A549 (cell line): ENCODE measurements around the gene AMPD3. TPM values are rescaled to one million over a fixed set of nuclear protein-coding genes. Genes with fewer than 3 reads are reported as not detected.

Source experiments
- ATAC-seq, 2 experiments: fragments of 200-7000 bp in 1 of 2; fragments of >200 bp in 1 of 2; cut with Nextera tagmentation in 1 of 2; cut with Tn5 transposase in 1 of 2; 3 replicates each; pipeline versions ENCODE4 v1.8.0 to v1.9.1; 2018 to 2020; ENCODE audit warnings: mild to moderate bottlenecking in 1 of 2, moderate library complexity in 1 of 2
- CTCF ChIA-PET: fragments of 300-600 bp; sonication (Branson Sonifier 250); formaldehyde crosslinking; extraction: SDS; loops from one replicate; lab custom pipeline; 2021; ENCODE audit warnings: antibody characterized with exemption, inconsistent platforms; lab: Yijun Ruan, JAX
- POLR2A ChIA-PET: fragments of 350-600 bp; formaldehyde crosslinking; extraction: SDS; loops from one replicate; lab custom pipeline; 2021; ENCODE audit warnings: antibody characterized with exemption, inconsistent platforms; lab: Yijun Ruan, JAX
- DNase-seq, 2 experiments: peaks; one replicate each; pipeline versions ENCODE4 v3.0.0 to v3.0.0-alpha.2; 2011 to 2016; ENCODE audit warnings: low read depth in 1 of 2, low spot score in 1 of 2
- FAIRE-seq: peaks from 2 replicates; lab custom pipeline; 2011; peaks lifted over from hg19 to GRCh38; lab: Jason Lieb, UNC
- H3K27ac ChIP-seq, 2 experiments: fragments of >200 bp; sonication (Bioruptor Twin); formaldehyde crosslinking; 3 replicates each; pipeline ENCODE4 v1.5.1; 2016 to 2017
- H3K4me1 ChIP-seq: fragments of >200 bp; sonication (Bioruptor Twin); formaldehyde crosslinking; 3 replicates; pipeline ENCODE4 v1.6.1; 2016
- H3K4me2 ChIP-seq: fragments of >200 bp; sonication (Bioruptor Twin); formaldehyde crosslinking; 3 replicates; pipeline ENCODE4 v1.6.1; 2016
- H3K4me3 ChIP-seq: fragments of >200 bp; sonication (Bioruptor Twin); formaldehyde crosslinking; 3 replicates; pipeline ENCODE4 v1.5.1; 2016
- H3K9me3 ChIP-seq: fragments of >200 bp; sonication (Bioruptor Twin); formaldehyde crosslinking; 3 replicates; pipeline ENCODE4 v1.6.1; 2016
- CBX2 ChIP-seq: fragments of 200-600 bp; sonication (generic); IDR thresholded peaks from 2 replicates; pipeline ENCODE4 v1.6.1; 2016; ENCODE audit warnings: low read depth, mild to moderate bottlenecking, borderline replicate concordance
- CHD2 ChIP-seq: fragments of 150-350 bp; IDR thresholded peaks from 2 replicates; pipeline ENCODE4 v1.6.1; 2014; ENCODE audit warnings: low read length; ENCODE audit not compliant: partially characterized antibody
- CHD4 ChIP-seq: fragments of 200-600 bp; sonication (generic); IDR thresholded peaks from 2 replicates; pipeline ENCODE4 v1.6.1; 2016; ENCODE audit warnings: antibody characterized with exemption, mild to moderate bottlenecking, borderline replicate concordance
- E2F6 ChIP-seq: IDR thresholded peaks from 2 replicates; pipeline ENCODE4 v1.6.1; 2012; ENCODE audit warnings: low read depth, borderline replicate concordance
- HEYL ChIP-seq: fragments of 250-450 bp; sonication (Bioruptor Pico); IDR thresholded peaks from 2 replicates; pipeline ENCODE4 v1.8.0; 2021; ENCODE audit warnings: mild to moderate bottlenecking, moderate library complexity
- HMGXB4 ChIP-seq: fragments of 250-450 bp; sonication (Bioruptor Pico); IDR thresholded peaks from 2 replicates; pipeline ENCODE4 v1.5.0; 2021; ENCODE audit warnings: mild to moderate bottlenecking, moderate library complexity, borderline replicate concordance
- HOXB13 ChIP-seq: fragments of 250-450 bp; sonication (Bioruptor Pico); IDR thresholded peaks from 2 replicates; pipeline ENCODE4 v1.5.0; 2020; ENCODE audit warnings: low read depth, mild to moderate bottlenecking, moderate library complexity
- KDM5A ChIP-seq: fragments of 200-600 bp; sonication (generic); IDR thresholded peaks from 2 replicates; pipeline ENCODE4 v1.6.1; 2016; ENCODE audit warnings: antibody characterized with exemption, mild to moderate bottlenecking
- MAX ChIP-seq: IDR thresholded peaks from 2 replicates; pipeline ENCODE4 v1.6.1; 2012
- NFE2L2 ChIP-seq: fragments of 150-350 bp; conservative IDR thresholded peaks from 2 replicates; pipeline ENCODE4 v1.6.1; 2014; ENCODE audit warnings: low read length
- NPAS2 ChIP-seq: fragments of 250-450 bp; sonication (Bioruptor Pico); IDR thresholded peaks from 2 replicates; pipeline ENCODE4 v1.8.0; 2022; ENCODE audit warnings: mild to moderate bottlenecking, moderate library complexity, borderline replicate concordance
- PHF8 ChIP-seq: fragments of 200-600 bp; sonication (generic); IDR thresholded peaks from 2 replicates; pipeline ENCODE4 v1.6.1; 2016; ENCODE audit warnings: low read depth, mild to moderate bottlenecking, antibody characterized with exemption, moderate library complexity, borderline replicate concordance
- POLR2A ChIP-seq: IDR thresholded peaks from 2 replicates; pipeline ENCODE4 v1.6.1; 2012; ENCODE audit warnings: mild to moderate bottlenecking, low read length
- REST ChIP-seq: fragments of 200-600 bp; sonication (generic); IDR thresholded peaks from 2 replicates; pipeline ENCODE4 v1.6.1; 2016; ENCODE audit warnings: antibody characterized with exemption, mild to moderate bottlenecking, moderate library complexity
- RFX5 ChIP-seq: fragments of 450-650 bp; IDR thresholded peaks from 2 replicates; pipeline ENCODE4 v1.7.1; 2014; ENCODE audit warnings: antibody characterized with exemption, mild to moderate bottlenecking, moderate library complexity
- RNF2 ChIP-seq: fragments of 200-600 bp; sonication (generic); IDR thresholded peaks from 2 replicates; pipeline ENCODE4 v1.6.1; 2016; ENCODE audit warnings: low read depth, mild to moderate bottlenecking, antibody characterized with exemption, moderate library complexity, borderline replicate concordance
- SREBF2 ChIP-seq: fragments of 450-650 bp; IDR thresholded peaks from 2 replicates; pipeline ENCODE4 v1.6.1; 2014; ENCODE audit warnings: mild to moderate bottlenecking, moderate library complexity
- TFCP2L1 ChIP-seq: fragments of 250-450 bp; sonication (Bioruptor Pico); IDR thresholded peaks from 2 replicates; pipeline ENCODE4 v1.5.0; 2021; ENCODE audit warnings: mild to moderate bottlenecking
- ZFP36 ChIP-seq: fragments of 450-650 bp; IDR thresholded peaks from 2 replicates; pipeline ENCODE4 v1.6.1; 2014; ENCODE audit warnings: borderline replicate concordance; ENCODE audit not compliant: partially characterized antibody
- ZSCAN20 ChIP-seq: fragments of 250-450 bp; sonication (Bioruptor Pico); IDR thresholded peaks from 2 replicates; pipeline ENCODE4 v1.8.0; 2022; ENCODE audit warnings: mild to moderate bottlenecking, moderate library complexity
- WGBS: methylation state at CpG from one replicate; pipeline ENCODE4 v1.1.6; 2017; ENCODE audit errors: missing lambda C conversion rate; 5-methylcytosine and 5-hydroxymethylcytosine counted together
- polyA plus RNA-seq, 4 experiments: library from polyadenylated mRNA; depleted of rRNA in 3 of 4; stranded (reverse); fragments of >200 nt; fragmentation: RNase III in 1 of 4; extraction: RNeasy Plus Mini Kit Qiagen cat#74134 plus additional on column Dnase treatment in 1 of 4; gene quantifications; 2 replicates in 3 of 4; 3 replicates in 1 of 4; pipeline ENCODE4 v1.2.3, GENCODE V29; 2011 to 2017

The AMPD3 gene
- polyA plus RNA-seq, 2 of the 4 experiments (the other 2 are of a cell fraction) = 3.1 to 4.7 TPM

GRCh38 chr11:10477690-10478046, 22.6 kb downstream of the AMPD3 start:
- Histone ChIP-seq H3K4me3 (no peak overlapping the region), H3K4me2 (no peak overlapping the region), H3K4me1 (no peaks in the 10 kb centered on the region), H3K27ac (no peak overlapping the region), H3K9me3 (no peaks in the 10 kb centered on the region)
- no peak for ATAC-seq
- no peak for FAIRE-seq
- TF ChIP-seq HEYL (CRISPR knock-in tag) = no peak
- TF ChIP-seq NPAS2 (CRISPR knock-in tag) = no peak
- TF ChIP-seq SREBF2 = no peak
- no peak for TF ChIP-seq TFCP2L1 (CRISPR knock-in tag)
- DNase-seq = no peak
- POLR2A ChIA-PET = no interaction called here
- CTCF ChIA-PET = no interaction called here
- WGBS = 93% methylated on average over 8 of the region's 8 CpGs

GRCh38 chr11:10478066-10478465, 23.0 kb downstream of the AMPD3 start:
- no peak overlapping the region for H3K27ac ChIP-seq
- no peak for FAIRE-seq
- H3K4me1 ChIP-seq = no peaks in the 10 kb centered on the region
- TF ChIP-seq E2F6 = no peak
- TF ChIP-seq NFE2L2 = no peak
- TF ChIP-seq HMGXB4 = no peak
- TF ChIP-seq POLR2A = no peak
- no peak for TF ChIP-seq CBX2
- no peak for TF ChIP-seq HOXB13 (CRISPR knock-in tag)
- ChIA-PET POLR2A (no interaction called here), CTCF (no interaction called here)
- no peak overlapping the region for H3K4me2 ChIP-seq
- H3K9me3 ChIP-seq = no peaks in the 10 kb centered on the region
- no peak for ATAC-seq
- no peak for DNase-seq
- no peak overlapping the region for H3K4me3 ChIP-seq
- WGBS = 88% methylated on average over 3 of the region's 3 CpGs

- POLR2A ChIA-PET = no interaction called here
- ATAC-seq = no peak
- Histone ChIP-seq H3K4me3 (no peak overlapping the region), H3K4me2 (no peak overlapping the region), H3K9me3 (no peaks in the 10 kb centered on the region), H3K4me1 (no peaks in the 10 kb centered on the region), H3K27ac (no peak overlapping the region)
- TF ChIP-seq CHD2 (no peak), HMGXB4 (no peak), CHD4 (no peak), RFX5 (no peak), ZSCAN20 (no peak), RNF2 (no peak), KDM5A (no peak), POLR2A (no peak), MAX (no peak), REST (no peak), PHF8 (no peak), ZFP36 (no peak)
- DNase-seq = no peak
- no peak for FAIRE-seq
- CTCF ChIA-PET = interaction anchor here (1.0 to 1.4 kb wide), 3 partner anchors 19 to 258 kb away, joined by 4 read pairs; partner anchors contain the start of gene AMPD3
- 87% methylated on average over 13 of the region's 16 CpGs for WGBS
Observed at GRCh38 chr11:10478574-10479550, 23.8 kb downstream of the AMPD3 start.
